Mucosa of rectum (tissue), 2 donors: Measurements from ENCODE around the gene TNFRSF19.

Source experiments
- H3K27ac ChIP-seq, 2 donors: one replicate each; pipeline ENCODE4 v1.7.0; 2013; ENCODE audit warnings: inconsistent platforms in 2 of 2, low read depth in 2 of 2, low read length in 2 of 2
- H3K27me3 ChIP-seq, 2 donors: one replicate each; pipeline ENCODE4 v1.7.0; 2013; ENCODE audit warnings: low read length in 2 of 2; ENCODE audit not compliant: control insufficient read depth in 2 of 2, insufficient read depth in 2 of 2
- H3K36me3 ChIP-seq, 2 donors: one replicate each; pipeline ENCODE4 v1.7.0; 2013; ENCODE audit warnings: low read length in 2 of 2; ENCODE audit not compliant: control insufficient read depth in 2 of 2, insufficient read depth in 2 of 2
- H3K4me1 ChIP-seq, 2 donors: one replicate each; pipeline ENCODE4 v1.7.0; 2013; ENCODE audit warnings: low read length in 2 of 2, mild to moderate bottlenecking in 1 of 2; ENCODE audit not compliant: control insufficient read depth in 2 of 2, insufficient read depth in 2 of 2
- H3K4me3 ChIP-seq, 2 donors: one replicate each; pipeline ENCODE4 v1.7.0; 2013; ENCODE audit warnings: low read length in 2 of 2
- H3K9ac ChIP-seq, 2 donors: one replicate each; pipeline ENCODE4 v1.7.0; 2013; ENCODE audit warnings: low read length in 2 of 2, low read depth in 1 of 2, mild to moderate bottlenecking in 1 of 2
- H3K9me3 ChIP-seq, 2 donors: one replicate each; pipeline ENCODE4 v1.7.0; 2013; ENCODE audit warnings: low read length in 2 of 2; ENCODE audit not compliant: control insufficient read depth in 2 of 2
- donor health status: healthy.
- donor health status: Normal muscosa, but diverticular disease.

The TNFRSF19 gene

GRCh38 chr13:23600100-23600499, 29.9 kb downstream of the TNFRSF19 start:
- no peaks in the 10 kb centered on the region for H3K4me1 ChIP-seq
- H3K27ac ChIP-seq = no peak overlapping the region
- H3K9me3 ChIP-seq = no peaks in the 10 kb centered on the region
- H3K4me3 ChIP-seq = no peak overlapping the region
- H3K27me3 ChIP-seq = no peaks in the 10 kb centered on the region
- H3K9ac ChIP-seq = no peak overlapping the region
- H3K36me3 ChIP-seq = no peaks in the 10 kb centered on the region

- Histone ChIP-seq H3K4me3 (no peak overlapping the region), H3K9me3 (no peaks in the 10 kb centered on the region), H3K9ac (no peak overlapping the region), H3K27ac (no peak overlapping the region), H3K27me3 (no peaks in the 10 kb centered on the region), H3K4me1 (no peaks in the 10 kb centered on the region), H3K36me3 (no peaks in the 10 kb centered on the region)
Observed at GRCh38 chr13:23600534-23600933, 30.3 kb downstream of the TNFRSF19 start.

- H3K9me3 ChIP-seq = no peaks in the 10 kb centered on the region
- no peak overlapping the region for H3K4me3 ChIP-seq
- H3K9ac ChIP-seq = no peak overlapping the region
- H3K27me3 ChIP-seq = no peaks in the 10 kb centered on the region
- no peak overlapping the region for H3K27ac ChIP-seq
- no peaks in the 10 kb centered on the region for H3K4me1 ChIP-seq
- H3K36me3 ChIP-seq = no peaks in the 10 kb centered on the region
Observed at GRCh38 chr13:23605831-23606230, 35.6 kb downstream of the TNFRSF19 start.

GRCh38 chr13:23608138-23608537, 37.9 kb downstream of the TNFRSF19 start:
- H3K4me3 ChIP-seq = no peak overlapping the region
- no peaks in the 10 kb centered on the region for H3K9me3 ChIP-seq
- H3K4me1 ChIP-seq = no peaks in the 10 kb centered on the region
- no peak overlapping the region for H3K27ac ChIP-seq
- H3K9ac ChIP-seq = no peak overlapping the region
- H3K36me3 ChIP-seq = no peaks in the 10 kb centered on the region
- no peaks in the 10 kb centered on the region for H3K27me3 ChIP-seq

- peak overlapping the region in 1 of 2 donors; percentile 2 for H3K27ac ChIP-seq
- H3K27me3 ChIP-seq = no peaks in the 10 kb centered on the region
- peak overlapping the region in 1 of 2 donors; percentile 34 for H3K4me3 ChIP-seq
- H3K36me3 ChIP-seq = no peaks in the 10 kb centered on the region
- H3K9ac ChIP-seq = no peak overlapping the region
- H3K9me3 ChIP-seq = no peaks in the 10 kb centered on the region
- H3K4me1 ChIP-seq = no peaks in the 10 kb centered on the region
Observed at GRCh38 chr13:23608701-23609413, 38.6 kb downstream of the TNFRSF19 start.

GRCh38 chr13:23609414-23609760, 39.2 kb downstream of the TNFRSF19 start:
- Histone ChIP-seq H3K4me3 (peak overlapping the region in 1 of 2 donors; percentile 34), H3K9ac (no peak overlapping the region), H3K9me3 (no peaks in the 10 kb centered on the region), H3K27me3 (no peaks in the 10 kb centered on the region), H3K27ac (peak overlapping the region in 1 of 2 donors; percentile 2), H3K36me3 (no peaks in the 10 kb centered on the region), H3K4me1 (no peaks in the 10 kb centered on the region)

- H3K4me1 ChIP-seq = no peaks in the 10 kb centered on the region
- H3K9ac ChIP-seq = no peak overlapping the region
- no peaks in the 10 kb centered on the region for H3K36me3 ChIP-seq
- H3K9me3 ChIP-seq = no peaks in the 10 kb centered on the region
- H3K4me3 ChIP-seq = peak overlapping the region in 1 of 2 donors; percentile 34
- no peaks in the 10 kb centered on the region for H3K27me3 ChIP-seq
- peak overlapping the region in 1 of 2 donors; percentile 2 for H3K27ac ChIP-seq
Observed at GRCh38 chr13:23609874-23610576, 39.8 kb downstream of the TNFRSF19 start.

- no peak overlapping the region for H3K9ac ChIP-seq
- H3K9me3 ChIP-seq = no peaks in the 10 kb centered on the region
- no peak overlapping the region for H3K4me3 ChIP-seq
- H3K4me1 ChIP-seq = no peaks in the 10 kb centered on the region
- H3K27me3 ChIP-seq = no peaks in the 10 kb centered on the region
- no peaks in the 10 kb centered on the region for H3K36me3 ChIP-seq
- H3K27ac ChIP-seq = no peak overlapping the region
Observed at GRCh38 chr13:23610966-23611491, 40.8 kb downstream of the TNFRSF19 start.

GRCh38 chr13:23612182-23612581, 42.0 kb downstream of the TNFRSF19 start:
- Histone ChIP-seq H3K27ac (no peak overlapping the region), H3K9ac (no peak overlapping the region), H3K27me3 (no peaks in the 10 kb centered on the region), H3K4me3 (no peak overlapping the region), H3K9me3 (no peaks in the 10 kb centered on the region), H3K4me1 (no peaks in the 10 kb centered on the region), H3K36me3 (no peaks in the 10 kb centered on the region)

GRCh38 chr13:23612731-23613130, 42.5 kb downstream of the TNFRSF19 start:
- H3K36me3 ChIP-seq = no peaks in the 10 kb centered on the region
- H3K4me3 ChIP-seq = no peak overlapping the region
- no peak overlapping the region for H3K27ac ChIP-seq
- no peaks in the 10 kb centered on the region for H3K27me3 ChIP-seq
- H3K9me3 ChIP-seq = no peaks in the 10 kb centered on the region
- no peak overlapping the region for H3K9ac ChIP-seq
- H3K4me1 ChIP-seq = no peaks in the 10 kb centered on the region
